Activated CD4-positive, alpha-beta T cell treated with anti-CD3 and anti-CD28 coated beads, Interleukin-2, Interleukin-4, amounts not matched to agents 100 ng/mL and 50 ng/mL, durations not matched to agents 16 hours and 8 hours (primary cell): Measurements from ENCODE around the gene RUBCNL.
"Not testable (repeated sequence)": the region's sequence is repeated elsewhere in the genome, so short reads cannot be mapped to it uniquely, and the experiment has no call there.

Source experiments
- DNase-seq: peaks from one replicate; pipeline ENCODE4 v3.0.0-alpha.2; 2020; ENCODE audit warnings: low spot score

The RUBCNL gene

DNA sequence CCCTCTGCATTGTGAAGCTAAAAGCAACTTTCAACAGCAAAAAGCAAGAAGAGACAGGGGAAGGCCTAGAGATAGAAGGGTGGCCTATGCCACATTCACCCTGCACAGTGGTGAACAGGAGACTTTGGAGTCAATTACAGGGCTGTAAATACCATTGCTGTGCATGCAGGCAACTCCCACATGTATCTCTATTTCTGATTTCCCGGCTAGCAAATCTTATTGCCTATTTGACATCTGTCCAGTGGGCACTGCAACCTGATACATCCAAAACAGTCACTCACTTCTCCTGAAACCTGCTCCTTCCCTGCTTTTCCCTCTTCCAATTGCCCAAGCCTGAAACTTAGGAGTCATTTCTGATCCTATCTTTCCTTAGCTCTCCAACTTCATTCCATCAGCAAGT is 13.4 kb downstream of the RUBCNL start:
- no peak for DNase-seq

DNA sequence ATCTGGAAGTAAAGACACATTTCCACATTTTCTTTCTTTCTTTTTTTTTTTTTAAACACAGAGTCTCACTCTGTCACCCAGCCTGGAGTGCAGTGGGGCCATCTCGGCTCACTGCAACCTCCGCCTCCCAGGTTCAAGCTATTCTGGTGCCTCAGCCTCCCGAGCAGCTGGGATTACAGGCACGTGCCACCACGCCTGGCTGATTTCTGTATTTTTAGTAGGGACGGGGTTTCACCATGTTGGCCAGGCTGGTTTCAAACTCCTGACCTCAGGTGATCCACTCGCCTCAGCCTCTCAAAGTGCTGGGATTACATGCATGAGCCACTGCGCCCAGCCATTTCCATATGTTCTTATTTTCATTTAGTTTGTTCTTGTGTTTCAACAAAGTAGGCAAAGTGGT is 14.1 kb downstream of the RUBCNL start:
- not testable (repeated sequence) for DNase-seq

DNA sequence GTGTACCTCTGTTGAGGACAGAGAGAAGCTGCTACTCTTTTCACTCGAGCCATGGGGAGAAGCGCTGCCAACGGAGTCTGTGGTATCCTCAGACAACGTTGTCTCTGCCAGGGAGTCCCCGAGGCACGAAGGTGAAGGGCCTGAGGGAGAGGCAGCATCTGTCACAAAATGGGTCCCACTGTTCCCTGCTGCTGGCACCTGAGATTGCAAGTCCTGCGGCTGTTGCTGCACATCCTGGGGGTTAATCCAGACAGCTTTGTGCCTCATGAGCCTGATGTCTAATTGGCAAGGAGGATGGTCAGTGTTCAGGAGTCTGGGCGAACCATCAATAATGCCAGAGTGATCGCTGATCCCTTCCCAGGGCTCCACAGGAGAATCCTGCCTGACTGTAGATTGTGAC is 15.0 kb downstream of the RUBCNL start:
- DNase-seq, result no peak

DNA sequence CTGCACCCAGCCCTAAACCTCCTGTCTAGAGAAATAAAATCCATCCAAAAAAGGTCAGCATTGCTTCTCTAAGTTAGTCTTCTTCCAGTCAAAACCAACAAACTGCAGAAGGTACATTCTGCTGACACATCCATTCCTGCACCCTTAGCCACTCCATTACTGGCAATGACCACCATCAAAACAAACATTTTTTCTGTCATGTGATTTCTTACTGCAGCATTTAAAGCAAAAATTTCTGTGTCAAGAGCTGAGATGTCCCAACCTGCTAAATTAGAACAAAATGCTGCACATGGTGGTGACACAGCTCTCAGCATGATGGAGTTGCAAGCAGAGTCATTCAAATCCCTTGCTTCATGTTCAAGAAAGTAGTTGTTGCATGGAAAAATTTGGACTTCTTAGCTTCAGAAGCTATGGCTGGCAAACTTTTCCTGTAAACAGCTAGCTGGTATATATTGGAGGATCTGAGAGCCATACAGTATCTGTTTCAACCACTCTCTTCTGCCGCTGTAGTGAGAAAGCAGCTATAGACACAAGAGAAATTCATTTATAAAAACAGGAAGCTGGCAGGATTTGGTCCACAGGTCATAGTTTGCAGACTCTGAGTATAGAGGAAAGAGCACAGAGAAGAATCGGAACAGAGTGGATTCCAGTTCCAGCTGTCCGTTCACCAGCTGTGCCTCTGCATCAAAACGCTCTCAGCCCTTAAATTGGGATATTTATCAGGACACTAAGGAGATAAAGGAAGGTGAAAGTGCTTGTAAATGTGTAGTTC is 17.4 kb downstream of the RUBCNL start:
- DNase-seq, result no peak

DNA sequence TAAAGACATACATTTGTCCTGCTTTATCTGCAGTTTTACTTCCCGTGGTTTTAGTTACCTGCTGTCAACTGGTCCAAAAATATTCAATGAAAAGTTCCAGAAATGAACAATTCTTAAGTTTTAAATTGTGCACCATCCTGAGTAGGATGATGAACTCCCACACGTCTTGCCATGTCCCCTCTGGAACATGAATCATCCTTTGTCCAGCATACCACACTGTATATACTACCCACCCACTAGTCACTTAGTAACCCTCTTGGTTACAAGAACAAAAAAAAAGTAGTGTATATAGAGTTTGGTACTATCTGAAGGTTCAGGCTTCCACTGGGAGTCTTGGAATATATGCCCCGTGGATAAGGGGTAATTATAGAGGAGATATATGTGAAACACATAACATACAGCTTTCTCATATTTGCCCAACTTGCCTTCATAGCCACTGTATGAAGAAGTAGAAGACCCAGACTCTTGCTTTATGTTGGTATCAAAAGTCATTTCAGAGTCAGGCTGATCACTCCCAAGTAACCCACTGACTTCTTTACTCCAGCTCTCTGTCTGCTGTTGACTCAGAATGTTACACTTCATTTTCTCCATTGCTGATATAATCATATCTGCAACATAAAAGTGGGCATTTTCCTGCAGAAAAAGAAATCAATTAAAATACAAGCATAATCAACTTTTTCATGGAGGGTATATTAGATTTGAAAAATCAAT is 19.3 kb downstream of the RUBCNL start:
- no peak for DNase-seq

DNA sequence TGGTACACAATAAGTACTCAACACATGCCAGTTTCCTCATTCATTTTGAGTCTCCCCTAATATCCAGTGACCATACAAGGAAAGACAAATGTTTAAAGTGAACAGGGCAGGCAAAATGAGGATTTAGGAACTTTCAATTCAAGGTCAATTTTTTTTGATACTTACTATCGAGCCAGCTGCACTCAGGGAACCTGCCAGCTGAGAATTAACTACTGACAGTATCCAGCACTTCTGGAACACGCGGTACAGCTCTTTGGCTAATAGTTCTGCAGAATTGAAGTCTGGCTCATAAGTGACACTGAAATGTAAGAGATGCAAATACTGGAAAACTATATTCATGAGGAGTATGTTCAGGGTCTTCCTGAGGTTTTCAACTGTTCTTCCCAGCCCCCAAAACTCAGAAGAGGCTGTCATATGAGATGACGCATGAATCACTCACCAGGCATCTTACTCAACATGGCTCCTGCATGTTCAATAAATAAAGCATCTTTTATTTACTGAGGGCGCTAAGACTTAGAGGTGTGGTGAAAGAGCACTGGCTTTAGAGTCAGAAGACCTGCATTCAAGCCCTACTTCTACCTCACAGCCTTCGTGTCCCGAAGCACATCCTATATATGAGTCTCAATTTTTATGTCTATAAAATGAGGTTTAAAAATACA is 25.6 kb downstream of the RUBCNL start:
- no peak for DNase-seq

DNA sequence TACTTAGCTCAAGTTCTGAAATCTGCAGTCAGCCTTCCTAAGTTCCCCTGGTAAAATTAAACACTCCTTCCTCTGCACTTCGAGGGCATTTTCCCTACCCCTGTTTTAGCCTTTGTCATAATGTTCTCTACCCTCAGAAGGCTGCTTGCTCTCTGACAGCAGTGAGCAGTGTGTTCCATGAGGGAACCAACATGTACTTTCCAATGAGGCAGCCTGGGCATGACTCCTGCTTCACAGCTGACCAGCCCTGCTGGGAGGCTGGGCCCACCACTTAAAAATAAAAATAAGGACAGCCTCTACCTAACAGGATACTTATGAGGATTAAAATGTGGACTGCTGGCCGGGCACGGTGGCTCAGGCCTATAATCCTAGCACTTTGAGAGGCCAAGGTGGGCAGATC is 26.4 kb downstream of the RUBCNL start:
- DNase-seq, result no peak

DNA sequence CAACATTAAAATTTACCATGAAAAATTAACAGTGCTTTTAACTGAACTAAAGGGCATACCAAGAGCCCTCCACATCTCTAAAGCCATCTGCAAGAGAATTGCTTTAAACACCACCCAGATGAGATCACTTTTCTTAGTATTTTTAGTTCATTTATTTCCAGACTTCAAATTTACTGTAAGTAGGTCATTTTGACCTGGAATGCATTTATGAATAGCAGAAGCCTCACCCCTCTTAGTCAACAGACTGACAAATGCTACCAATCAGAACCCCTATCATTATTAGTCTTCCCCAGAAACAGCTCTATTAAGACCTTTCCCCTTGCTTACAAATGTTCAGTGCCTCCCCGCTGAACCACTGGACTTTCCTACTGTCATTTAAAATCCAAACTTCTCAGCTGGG is 27.3 kb downstream of the RUBCNL start:
- DNase-seq, result no peak

DNA sequence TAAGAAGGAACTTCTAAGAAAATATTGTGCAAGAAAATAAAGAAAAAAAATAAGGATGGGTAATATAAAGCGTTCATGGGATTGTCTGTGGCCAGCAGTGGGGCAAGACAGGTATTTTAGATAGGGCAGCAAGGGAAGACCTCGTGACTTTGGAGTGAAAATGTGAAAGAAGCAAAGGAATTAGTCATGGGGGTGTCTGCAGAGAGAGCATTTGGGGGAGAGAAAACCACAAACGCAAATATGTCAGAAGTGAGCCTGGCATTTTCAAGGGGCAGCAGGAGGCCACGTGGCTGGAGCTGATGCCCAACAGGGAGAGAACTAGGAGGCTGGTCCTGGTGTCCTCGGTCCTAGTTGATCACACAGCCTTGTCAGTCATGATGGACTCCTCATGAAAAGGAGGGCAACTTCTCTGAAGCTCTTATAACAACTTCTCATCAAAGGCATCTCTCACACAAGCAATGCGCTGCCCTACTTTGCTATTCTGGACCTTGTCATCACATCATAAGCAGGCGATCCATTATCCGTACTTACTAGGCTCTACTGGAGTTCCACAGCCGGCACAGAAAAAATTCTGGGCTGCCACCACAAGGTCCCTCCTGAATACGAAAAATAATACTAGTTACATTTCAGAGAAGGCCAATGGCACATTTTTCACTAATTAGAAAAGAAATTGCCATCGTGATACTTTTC is 31.0 kb downstream of the RUBCNL start:
- no peak for DNase-seq

DNA sequence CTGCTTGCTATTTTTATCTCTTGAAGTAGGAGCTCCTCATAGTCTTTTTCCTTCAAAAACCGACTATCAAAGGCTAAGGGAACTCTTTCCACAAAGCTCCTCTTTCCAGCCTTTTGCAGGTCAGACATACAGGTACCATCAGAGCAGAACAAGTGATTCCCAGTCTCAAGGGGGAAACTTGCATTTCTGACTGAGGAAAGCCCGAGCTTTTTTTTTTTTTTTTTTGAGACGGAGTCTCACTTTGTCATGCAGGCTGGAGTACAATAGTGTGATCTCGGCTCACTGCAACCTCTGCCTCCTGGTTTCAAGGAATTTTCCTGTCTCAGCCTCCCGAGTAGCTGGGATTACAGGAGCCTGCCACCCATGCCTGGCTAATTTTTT is 32.0 kb downstream of the RUBCNL start:
- DNase-seq, result no peak

DNA sequence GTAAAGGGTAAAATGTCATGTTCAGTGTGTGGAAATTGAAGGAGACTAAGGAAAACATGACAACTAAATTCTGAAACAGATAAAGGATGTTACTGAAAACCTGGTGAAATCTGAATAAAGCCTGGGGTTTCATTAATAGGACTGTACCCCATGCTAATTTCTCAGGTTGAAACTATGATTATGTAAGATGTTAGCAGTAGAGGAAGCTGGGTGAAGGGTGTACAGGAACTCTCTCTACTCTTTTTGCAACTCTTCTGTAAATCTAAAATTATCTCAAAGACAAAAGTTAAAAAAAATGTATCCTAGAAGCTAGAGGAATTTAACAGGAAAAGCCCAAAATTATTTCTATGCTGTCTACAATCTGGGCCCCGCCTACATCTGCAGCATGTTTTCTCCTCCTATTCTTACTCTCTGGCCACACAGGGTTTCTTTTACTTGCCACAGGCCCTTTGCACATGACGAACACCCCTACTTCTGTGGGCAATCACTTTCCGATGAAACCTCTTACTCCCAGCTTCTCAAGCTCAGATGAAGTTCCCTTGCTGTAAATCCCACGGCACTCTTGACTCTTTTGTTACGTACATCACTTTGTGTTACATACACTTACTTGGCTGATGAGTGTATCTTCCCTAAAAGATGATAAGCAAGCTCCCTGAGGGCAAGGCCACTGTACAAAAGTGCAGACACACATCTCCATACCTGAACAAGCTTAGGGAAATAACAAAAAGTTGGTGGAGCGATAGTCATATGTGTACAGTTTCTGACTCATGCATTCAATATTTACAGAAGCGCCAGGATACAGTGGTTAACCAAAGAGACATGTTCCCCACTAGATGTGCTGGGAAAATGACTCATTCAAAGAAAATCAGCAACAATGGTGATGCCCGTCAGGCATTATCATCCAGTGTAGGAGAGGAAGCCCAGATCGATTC is 32.6 kb downstream of the RUBCNL start:
- DNase-seq, result peak; percentile 86

DNA sequence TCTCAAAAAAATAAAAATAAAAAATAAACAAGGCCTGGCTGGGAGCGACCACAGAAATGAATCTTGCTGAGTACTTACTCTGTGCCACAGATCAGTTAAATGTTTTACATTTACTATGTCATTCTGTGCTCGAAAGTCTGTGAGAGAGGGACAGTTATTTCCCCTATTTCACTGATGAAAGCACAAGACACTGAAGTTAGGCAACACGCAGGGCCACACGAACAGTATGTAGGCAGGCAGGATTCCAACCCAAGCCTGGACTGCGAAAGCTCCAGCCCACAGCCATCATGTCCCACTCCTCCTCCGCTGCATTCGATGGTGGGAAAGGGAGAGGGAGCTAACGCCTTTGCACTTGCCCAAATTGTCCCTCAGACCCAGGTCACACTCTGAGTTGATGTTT is 34.2 kb downstream of the RUBCNL start:
- DNase-seq, result no peak

DNA sequence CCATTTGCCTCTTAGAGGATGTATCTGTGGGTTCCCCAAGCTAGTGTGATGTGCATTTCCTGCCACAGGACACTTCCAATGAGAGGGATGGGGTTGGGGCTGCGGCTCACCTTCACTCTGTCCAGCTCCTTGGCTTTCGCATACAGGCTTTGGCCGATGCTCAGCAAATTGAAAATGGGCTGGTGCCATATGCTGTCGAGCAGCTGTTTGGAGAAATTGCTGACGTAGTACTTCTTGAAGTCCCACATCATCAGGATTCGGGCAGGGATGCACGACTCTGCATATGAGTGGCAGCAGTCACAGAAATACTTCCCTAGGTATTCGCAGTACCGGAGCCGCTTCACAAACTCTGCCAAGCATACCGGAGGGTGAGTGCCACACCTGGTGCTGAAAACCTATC is 37.0 kb downstream of the RUBCNL start:
- DNase-seq, result no peak

DNA sequence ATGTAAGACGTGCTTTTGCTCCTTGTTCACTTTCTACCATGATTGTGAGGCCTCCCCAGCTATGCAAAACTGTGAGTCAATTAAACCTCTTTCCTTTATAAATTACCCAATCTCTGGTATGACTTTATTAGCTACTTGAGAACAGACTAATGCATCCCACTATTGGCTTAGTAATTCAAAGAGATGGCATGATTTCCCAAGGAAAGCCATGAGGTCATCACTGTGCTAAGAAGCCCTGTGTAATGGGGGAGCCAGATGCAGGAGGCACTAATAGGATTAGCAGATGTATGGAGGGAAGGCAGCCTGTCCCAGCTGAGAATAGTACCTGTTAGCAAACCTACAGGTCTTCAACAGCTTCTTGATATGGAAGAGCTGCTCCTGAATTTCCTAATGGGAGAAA is 38.1 kb downstream of the RUBCNL start:
- no peak for DNase-seq

DNA sequence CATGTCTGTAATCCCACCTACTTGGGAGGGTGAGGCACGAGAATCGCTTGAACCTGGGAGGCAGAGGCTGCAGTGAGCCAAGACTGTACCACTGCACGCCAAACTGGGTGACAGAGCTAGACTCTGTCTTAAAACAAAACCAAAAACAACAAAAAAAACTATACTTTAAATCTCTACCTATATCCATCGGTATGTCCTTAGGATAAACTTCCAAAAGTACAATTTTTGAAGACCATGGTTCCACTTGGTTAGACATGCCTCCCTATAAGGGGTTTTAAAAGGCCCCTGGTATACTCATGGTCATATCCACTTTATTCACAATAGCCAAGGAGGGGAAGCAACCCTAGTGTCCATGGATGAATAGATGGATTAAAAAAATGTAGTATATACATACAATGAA is 39.8 kb downstream of the RUBCNL start:
- no peak for DNase-seq

DNA sequence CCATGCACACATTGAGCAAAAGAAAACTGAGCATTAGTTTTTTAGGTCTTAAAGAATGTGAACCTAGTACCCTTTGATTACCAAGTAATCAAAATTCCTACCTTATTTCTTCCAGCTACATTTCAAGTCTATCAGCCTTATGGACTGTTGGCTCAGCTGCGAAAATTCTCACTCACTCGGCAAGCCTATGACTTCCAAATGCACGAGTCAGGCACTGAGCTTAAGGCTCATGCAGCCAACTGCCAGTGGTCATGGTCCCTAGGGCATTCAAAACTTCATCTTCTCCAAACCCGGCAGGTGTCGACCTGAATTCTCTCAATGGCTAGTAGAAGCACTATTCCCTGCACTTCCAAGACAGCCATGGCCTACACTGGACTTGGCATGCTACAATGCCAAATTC is 41.2 kb downstream of the RUBCNL start:
- no peak for DNase-seq

DNA sequence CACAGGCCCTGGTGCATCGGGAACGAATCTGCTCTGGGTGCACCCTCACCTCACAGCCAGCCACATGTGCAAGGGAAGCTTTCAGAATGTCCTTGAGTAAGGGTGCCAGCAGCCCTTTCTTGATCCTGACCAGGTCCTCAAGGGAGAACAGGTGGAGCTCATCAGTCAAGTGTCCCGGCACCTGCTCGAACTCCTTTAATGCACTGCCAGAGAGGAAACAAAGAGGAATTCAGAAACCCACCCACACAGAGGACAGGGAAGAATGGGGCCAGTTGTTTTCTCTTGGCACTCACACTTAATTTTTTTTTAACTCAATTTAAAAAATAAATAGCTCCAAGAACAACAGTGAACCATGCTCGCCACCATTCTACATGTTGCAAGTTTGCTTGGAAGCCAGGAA is 41.7 kb downstream of the RUBCNL start:
- no peak for DNase-seq

DNA sequence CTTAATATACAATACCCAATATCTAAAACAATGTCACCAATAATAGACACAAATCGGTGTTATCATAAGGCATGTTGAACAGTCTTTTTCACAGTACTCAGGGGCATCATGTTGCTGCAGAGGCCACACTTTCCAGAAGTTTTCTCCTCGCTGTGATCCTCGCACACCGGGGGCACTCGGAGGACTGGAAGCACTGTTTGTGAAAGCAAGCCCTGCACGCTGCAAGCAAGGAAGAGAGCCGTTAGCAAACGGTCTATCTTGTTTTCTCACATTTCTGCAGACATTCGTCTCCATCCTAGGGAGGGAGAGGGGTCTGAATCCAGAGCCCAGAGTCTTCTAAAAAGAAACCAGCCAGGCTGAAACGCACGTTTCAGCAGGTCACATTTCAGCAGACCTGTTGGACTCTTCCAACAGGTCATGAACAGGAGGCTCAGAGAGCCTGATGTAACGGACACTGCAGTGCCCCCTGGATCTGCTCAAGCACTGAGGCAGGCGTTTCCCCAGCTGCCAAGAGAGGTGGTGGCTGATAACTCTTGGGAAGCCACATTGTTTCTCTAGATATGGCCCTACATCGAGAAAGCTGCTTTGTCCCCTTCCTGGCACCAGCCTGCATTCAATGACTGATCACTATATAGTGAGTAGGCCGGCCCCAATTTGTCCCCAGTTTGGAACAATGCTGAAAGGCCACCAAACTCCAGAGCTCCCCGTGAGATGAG is 43.6 kb downstream of the RUBCNL start:
- DNase-seq, result no peak

DNA sequence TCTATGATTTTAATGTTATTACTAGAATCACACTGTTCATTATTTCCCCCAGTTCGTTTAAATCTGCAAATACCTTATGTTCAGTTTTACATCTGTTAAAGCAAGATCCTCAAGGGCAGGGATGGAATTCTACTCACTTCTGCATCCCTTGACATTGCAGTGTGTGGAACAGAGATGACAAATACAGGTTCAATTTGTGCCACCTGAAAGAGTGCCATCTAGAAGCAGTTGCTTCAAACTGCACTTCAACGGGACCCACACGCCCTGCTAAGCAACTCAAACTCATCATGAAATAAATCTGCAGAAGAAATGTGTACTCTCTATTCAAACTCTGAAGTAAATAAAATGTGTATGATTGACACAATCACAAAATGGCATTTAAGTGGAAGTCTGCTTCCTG is 44.5 kb downstream of the RUBCNL start:
- no peak for DNase-seq

DNA sequence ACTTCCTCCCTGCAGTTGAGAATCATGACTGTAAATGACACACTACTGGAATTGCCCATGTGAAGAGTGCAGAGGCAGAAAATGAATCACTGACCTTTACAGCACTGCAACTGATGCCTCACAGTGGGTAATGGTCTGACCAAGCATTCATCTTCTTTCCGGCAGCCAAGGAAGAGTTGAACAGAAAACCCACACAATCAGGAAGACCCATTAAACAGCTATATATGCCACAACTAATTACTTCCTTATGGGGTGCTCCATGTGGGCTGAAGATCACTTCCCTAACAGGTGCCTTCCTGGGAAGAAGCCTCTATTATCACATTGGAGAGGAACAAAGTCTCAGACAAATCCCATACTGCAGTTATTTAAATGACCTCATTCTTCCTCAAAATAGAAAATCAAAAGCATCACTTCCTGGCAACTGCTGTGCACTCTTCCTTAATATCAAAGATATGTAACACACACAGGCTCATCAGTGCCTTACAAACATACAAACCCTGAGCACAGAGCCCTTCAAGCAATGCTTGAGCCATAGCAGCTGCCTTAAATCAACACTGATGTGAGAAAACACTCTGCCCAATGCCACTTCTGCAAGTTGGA is 45.8 kb downstream of the RUBCNL start:
- DNase-seq, result peak; percentile 72
